Testis (tissue), 3 donors: Measurements from ENCODE around the gene PROC. TPM values are rescaled to one million over a fixed set of nuclear protein-coding genes. Genes with fewer than 3 reads are reported as not detected.

Experiments used
- DNase-seq: peaks from one replicate; pipeline ENCODE4 v3.0.0-alpha.2; 2019
- H3K27ac ChIP-seq, 2 donors: fragments of 200-600 bp; sonication (generic); one replicate each; pipeline ENCODE4 v1.5.1; 2019
- H3K27me3 ChIP-seq: fragments of 200-600 bp; sonication (generic); one replicate; pipeline ENCODE4 v1.5.1; 2019
- H3K36me3 ChIP-seq: fragments of 200-600 bp; sonication (generic); one replicate; pipeline ENCODE4 v1.5.1; 2017; ENCODE audit warnings: low read depth; ENCODE audit errors: missing control alignments
- H3K4me1 ChIP-seq: fragments of 200-600 bp; sonication (generic); one replicate; pipeline ENCODE4 v1.5.1; 2019
- H3K4me3 ChIP-seq, 2 donors: fragments of 200-600 bp; sonication (generic); one replicate each; pipeline ENCODE4 v1.5.1; 2017 to 2019
- H3K9me3 ChIP-seq: fragments of 200-600 bp; sonication (generic); one replicate; pipeline ENCODE4 v1.5.1; 2017
- CTCF ChIP-seq, 3 experiments: fragments of 450-650 bp in 2 of 3; fragments of 200-600 bp in 1 of 3; sonication (generic) in 1 of 3; IDR thresholded peaks; one replicate each; pipeline ENCODE4 v1.5.1; 2016 to 2019; ENCODE audit warnings: antibody characterized with exemption in 3 of 3, mild to moderate bottlenecking in 2 of 3, moderate library complexity in 1 of 3
- POLR2A ChIP-seq: fragments of 450-650 bp; IDR thresholded peaks from one replicate; pipeline ENCODE4 v1.6.1; 2017; ENCODE audit warnings: antibody characterized with exemption, mild to moderate bottlenecking, moderate library complexity
- WGBS, 2 donors: methylation state at CpG; one replicate each; pipeline ENCODE4 v1.1.5; 2018; 5-methylcytosine and 5-hydroxymethylcytosine counted together
- intact Hi-C: fragments of 100-400 bp; cut with DNase I; formaldehyde crosslinking; loops from one replicate; pipeline ENCODE4 v1.15.1; 2023; ENCODE audit warnings: low total_unique reads
- polyA plus RNA-seq: library from polyadenylated mRNA; stranded (reverse); fragments of 350-450 nt; fragmentation: Illumina TruSeq; extraction: RNeasy Lipid Tissue Mini Kit (QIAGEN cat#74804); gene quantifications from one replicate; pipeline ENCODE4 v1.2.3, GENCODE V29; 2014; ENCODE audit warnings: low read depth, low replicate concordance; ENCODE audit not compliant: insufficient read depth
- total RNA-seq, 2 donors: library from RNA; depleted of rRNA; stranded (reverse); fragments of >200 nt; gene quantifications; one replicate each; pipeline ENCODE4 v1.2.3, GENCODE V29; 2016

Gene PROC
- total and polyA plus RNA-seq, 3 donors from 2014 or later: 0.63 TPM; not detected in 2

DNA sequence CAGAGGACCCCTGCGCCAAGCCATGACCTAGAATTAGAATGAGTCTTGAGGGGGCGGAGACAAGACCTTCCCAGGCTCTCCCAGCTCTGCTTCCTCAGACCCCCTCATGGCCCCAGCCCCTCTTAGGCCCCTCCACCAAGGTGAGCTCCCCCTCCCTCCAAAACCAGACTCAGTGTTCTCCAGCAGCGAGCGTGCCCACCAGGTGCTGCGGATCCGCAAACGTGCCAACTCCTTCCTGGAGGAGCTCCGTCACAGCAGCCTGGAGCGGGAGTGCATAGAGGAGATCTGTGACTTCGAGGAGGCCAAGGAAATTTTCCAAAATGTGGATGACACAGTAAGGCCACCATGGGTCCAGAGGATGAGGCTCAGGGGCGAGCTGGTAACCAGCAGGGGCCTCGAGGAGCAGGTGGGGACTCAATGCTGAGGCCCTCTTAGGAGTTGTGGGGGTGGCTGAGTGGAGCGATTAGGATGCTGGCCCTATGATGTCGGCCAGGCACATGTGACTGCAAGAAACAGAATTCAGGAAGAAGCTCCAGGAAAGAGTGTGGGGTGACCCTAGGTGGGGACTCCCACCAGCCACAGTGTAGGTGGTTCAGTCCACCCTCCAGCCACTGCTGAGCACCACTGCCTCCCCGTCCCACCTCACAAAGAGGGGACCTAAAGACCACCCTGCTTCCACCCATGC, 3.0 kb downstream of the PROC start:
- no peak overlapping the region for H3K27ac ChIP-seq
- intact Hi-C loops: no loop called here
- no peaks in the 10 kb centered on the region for H3K27me3 ChIP-seq
- no peak overlapping the region for H3K4me3 ChIP-seq
- DNase-seq: peak; percentile 12
- no peak for TF ChIP-seq CTCF (IDR thresholded peaks at IDR 0.05)
- no peak for TF ChIP-seq POLR2A
- no peaks in the 10 kb centered on the region for H3K9me3 ChIP-seq
- no peaks in the 10 kb centered on the region for H3K36me3 ChIP-seq
- 87 to 93% methylated on average over 13 to 15 of the region's 15 CpGs for WGBS, 2 donors
- H3K4me1 ChIP-seq: peaks cover 9% of the 10 kb centered on the region

- peaks cover 8% of the 10 kb centered on the region for H3K4me1 ChIP-seq
- H3K9me3 ChIP-seq: no peaks in the 10 kb centered on the region
- no peak for TF ChIP-seq POLR2A
- TF ChIP-seq CTCF (IDR thresholded peaks at IDR 0.05): no peak
- no peaks in the 10 kb centered on the region for H3K36me3 ChIP-seq
- 53 to 60% methylated on average over 6 to 16 of the region's 16 CpGs for WGBS, 2 donors
- intact Hi-C loops: no loop called here
- H3K27ac ChIP-seq: no peak overlapping the region
- DNase-seq: peak; percentile 10
- no peak overlapping the region for H3K4me3 ChIP-seq
- no peaks in the 10 kb centered on the region for H3K27me3 ChIP-seq
Measured at GRCh38 chr2:127421871-127422558, 3.8 kb downstream of the PROC start.

- Histone ChIP-seq H3K4me1 (peaks cover 8% of the 10 kb centered on the region), H3K9me3 (no peaks in the 10 kb centered on the region), H3K27ac (no peak overlapping the region), H3K27me3 (no peaks in the 10 kb centered on the region), H3K36me3 (no peaks in the 10 kb centered on the region), H3K4me3 (peak overlapping the region in 1 of 2 donors; percentile 5)
- intact Hi-C loops: no loop called here
- TF ChIP-seq POLR2A: no peak
- TF ChIP-seq CTCF (IDR thresholded peaks at IDR 0.05): no peak
- WGBS, 2 donors: 0 to 7% methylated on average over 1 to 27 of the region's 73 CpGs
- no peak for DNase-seq
Measured at GRCh38 chr2:127422559-127423477, 4.6 kb downstream of the PROC start.

DNA sequence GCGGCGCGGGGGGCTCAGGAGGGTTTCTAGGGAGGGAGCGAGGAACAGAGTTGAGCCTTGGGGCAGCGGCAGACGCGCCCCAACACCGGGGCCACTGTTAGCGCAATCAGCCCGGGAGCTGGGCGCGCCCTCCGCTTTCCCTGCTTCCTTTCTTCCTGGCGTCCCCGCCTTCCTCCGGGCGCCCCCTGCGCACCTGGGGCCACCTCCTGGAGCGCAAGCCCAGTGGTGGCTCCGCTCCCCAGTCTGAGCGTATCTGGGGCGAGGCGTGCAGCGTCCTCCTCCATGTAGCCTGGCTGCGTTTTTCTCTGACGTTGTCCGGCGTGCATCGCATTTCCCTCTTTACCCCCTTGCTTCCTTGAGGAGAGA, 5.2 kb downstream of the PROC start:
- WGBS, 2 donors: 3 to 10% methylated on average over 14 to 29 of the region's 29 CpGs
- intact Hi-C loops: no loop called here
- no peak overlapping the region for H3K27ac ChIP-seq
- H3K4me3 ChIP-seq: peak overlapping the region in 1 of 2 donors; percentile 5
- H3K4me1 ChIP-seq: peaks cover 8% of the 10 kb centered on the region
- no peak for DNase-seq
- no peaks in the 10 kb centered on the region for H3K27me3 ChIP-seq
- no peaks in the 10 kb centered on the region for H3K9me3 ChIP-seq
- TF ChIP-seq POLR2A (no peak), CTCF (IDR thresholded peaks at IDR 0.05) (no peak)
- no peaks in the 10 kb centered on the region for H3K36me3 ChIP-seq
